ENCODE measurements around the gene NPBWR2. TPM values are rescaled to one million over a fixed set of nuclear protein-coding genes. Genes with fewer than 3 reads are reported as not detected.

Gene NPBWR2
- total and polyA plus RNA-seq, 2 donors = 0.02 TPM; not detected in 1

DNA sequence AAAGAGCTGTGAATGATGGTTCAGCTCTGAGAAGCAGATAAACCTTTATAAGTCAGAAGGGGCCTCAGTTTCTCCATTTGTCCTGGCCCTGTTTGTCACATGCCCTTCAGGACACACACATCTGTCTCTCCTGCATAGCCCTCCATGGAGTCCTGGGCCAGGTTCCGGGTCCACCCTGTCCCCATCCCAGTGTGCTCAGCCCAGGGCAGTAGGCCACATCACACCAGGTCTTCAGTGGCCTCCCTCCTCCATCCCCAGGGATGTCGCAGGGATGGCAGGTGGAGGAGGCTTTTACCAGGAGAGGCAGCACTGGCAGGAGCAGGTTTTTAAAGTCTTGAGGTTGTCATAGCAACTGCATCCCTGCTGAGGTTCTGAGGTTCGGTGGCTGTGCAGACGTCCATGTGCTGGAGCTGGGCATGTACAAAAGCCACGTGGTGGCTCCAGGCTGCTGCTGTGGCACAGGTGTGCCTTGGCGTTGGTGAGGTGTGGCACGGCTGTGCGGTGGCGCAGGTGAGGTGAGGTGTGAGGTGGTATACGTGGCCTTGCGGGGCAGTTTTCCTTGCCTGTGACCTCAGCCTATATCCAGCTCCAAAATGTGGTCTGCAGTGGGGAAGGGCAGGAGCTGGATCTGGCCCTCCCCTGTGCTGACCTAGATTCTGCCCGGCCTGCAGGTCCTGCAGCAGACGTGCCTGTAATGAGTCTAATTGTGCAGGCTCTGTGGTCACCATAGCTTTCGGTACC, 8.0 kb upstream of the NPBWR2 start:
- no peak overlapping the region for H3K27ac ChIP-seq (ENCODE audit: low read depth in 1 of 2, low read length in 1 of 2)
- no peaks in the 10 kb centered on the region for H3K9me3 ChIP-seq (ENCODE audit: control insufficient read depth in 2 of 2, insufficient read depth in 1 of 2, low read length in 1 of 2)
- H3K36me3 ChIP-seq (ENCODE audit: control insufficient read depth in 2 of 2, insufficient read depth in 2 of 2, low read length in 1 of 2) = no peaks in the 10 kb centered on the region
- no peak for DNase-seq (ENCODE audit: low read depth in 6 of 9, low spot score in 9 of 9)
- H3K4me1 ChIP-seq (ENCODE audit: control insufficient read depth in 2 of 2, insufficient read depth in 2 of 2, low read length in 2 of 2) = peaks cover 0 to 9% of the 10 kb centered on the region in 2 donors
- no peak overlapping the region for H3K4me3 ChIP-seq (ENCODE audit: low read length in 2 of 2)
- H3K27me3 ChIP-seq (ENCODE audit: control insufficient read depth in 2 of 2, insufficient read depth in 1 of 2, low read length in 1 of 2) = no peaks in the 10 kb centered on the region
- WGBS = 92% methylated on average over 14 of the region's 14 CpGs

DNA sequence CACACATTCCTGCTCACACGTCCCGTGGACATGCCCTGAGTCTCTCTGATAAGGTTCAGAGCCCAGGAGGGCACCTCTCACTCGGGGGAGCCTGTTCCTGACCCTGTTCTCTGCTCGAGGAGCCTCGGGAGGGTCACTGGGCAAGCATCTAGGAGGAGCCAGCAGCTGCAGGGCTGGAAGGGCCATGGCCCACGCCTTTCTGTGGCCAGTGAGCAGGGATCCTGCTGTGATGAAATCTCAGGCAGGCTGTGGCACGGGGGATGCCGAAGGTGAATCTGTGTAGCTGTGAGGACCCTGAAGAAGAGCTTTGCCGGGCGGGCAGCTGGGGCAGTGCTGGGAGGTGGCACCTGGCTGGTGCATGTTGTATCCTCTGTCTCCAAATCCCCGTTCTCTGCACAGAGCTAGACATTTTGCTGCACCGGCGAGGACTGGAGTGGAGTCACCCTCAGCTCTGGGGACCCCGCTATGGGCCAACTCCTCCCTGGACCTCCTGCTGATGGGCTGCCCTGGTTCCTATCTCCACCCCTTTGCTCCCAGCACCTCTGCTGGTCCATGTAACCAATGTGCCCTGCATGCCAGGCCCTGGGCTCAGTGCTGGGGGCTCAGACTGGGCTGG, 7.1 kb upstream of the NPBWR2 start:
- no peaks in the 10 kb centered on the region for H3K36me3 ChIP-seq (ENCODE audit: control insufficient read depth in 2 of 2, insufficient read depth in 2 of 2, low read length in 1 of 2)
- no peak overlapping the region for H3K27ac ChIP-seq (ENCODE audit: low read depth in 1 of 2, low read length in 1 of 2)
- no peaks in the 10 kb centered on the region for H3K9me3 ChIP-seq (ENCODE audit: control insufficient read depth in 2 of 2, insufficient read depth in 1 of 2, low read length in 1 of 2)
- WGBS = 95% methylated on average over 14 of the region's 14 CpGs
- peaks cover 0 to under 1% of the 10 kb centered on the region in 2 donors for H3K4me1 ChIP-seq (ENCODE audit: control insufficient read depth in 2 of 2, insufficient read depth in 2 of 2, low read length in 2 of 2)
- no peak overlapping the region for H3K4me3 ChIP-seq (ENCODE audit: low read length in 2 of 2)
- DNase-seq (ENCODE audit: low read depth in 6 of 9, low spot score in 9 of 9) = no peak
- H3K27me3 ChIP-seq (ENCODE audit: control insufficient read depth in 2 of 2, insufficient read depth in 1 of 2, low read length in 1 of 2) = no peaks in the 10 kb centered on the region

DNA sequence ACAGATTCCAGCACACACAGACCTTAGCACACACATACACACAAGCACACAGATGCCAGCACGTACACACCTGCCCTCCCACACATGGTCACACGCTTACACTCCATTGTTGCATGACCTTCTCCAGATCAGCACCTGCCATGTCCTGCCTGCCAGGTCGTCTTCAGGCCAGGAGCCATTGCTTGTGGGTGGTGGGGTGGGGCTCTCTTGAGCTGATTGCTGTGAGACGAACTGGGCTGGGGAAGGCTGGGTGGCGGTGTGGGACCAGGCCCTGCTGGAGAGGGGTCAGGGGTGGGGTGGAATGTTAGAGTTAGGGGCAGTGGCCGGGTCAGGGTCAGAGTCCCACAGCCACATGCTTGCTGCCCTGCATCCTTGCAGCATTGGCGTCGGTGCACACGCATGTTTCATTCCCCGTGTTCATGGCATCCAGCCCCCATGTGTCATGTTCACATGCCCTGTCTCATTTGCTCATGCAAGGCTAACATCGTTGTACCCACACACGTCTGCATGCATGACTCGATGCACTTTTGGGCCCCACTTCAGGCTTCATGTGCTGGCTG, 6.5 kb upstream of the NPBWR2 start:
- Histone ChIP-seq H3K27ac (ENCODE audit: low read depth in 1 of 2, low read length in 1 of 2) (no peak overlapping the region), H3K27me3 (ENCODE audit: control insufficient read depth in 2 of 2, insufficient read depth in 1 of 2, low read length in 1 of 2) (no peaks in the 10 kb centered on the region), H3K36me3 (ENCODE audit: control insufficient read depth in 2 of 2, insufficient read depth in 2 of 2, low read length in 1 of 2) (no peaks in the 10 kb centered on the region), H3K9me3 (ENCODE audit: control insufficient read depth in 2 of 2, insufficient read depth in 1 of 2, low read length in 1 of 2) (no peaks in the 10 kb centered on the region), H3K4me3 (ENCODE audit: low read length in 2 of 2) (no peak overlapping the region), H3K4me1 (ENCODE audit: control insufficient read depth in 2 of 2, insufficient read depth in 2 of 2, low read length in 2 of 2) (no peaks in the 10 kb centered on the region)
- DNase-seq (ENCODE audit: low read depth in 6 of 9, low spot score in 9 of 9) = no peak
- 94% methylated on average over 13 of the region's 13 CpGs for WGBS

DNA sequence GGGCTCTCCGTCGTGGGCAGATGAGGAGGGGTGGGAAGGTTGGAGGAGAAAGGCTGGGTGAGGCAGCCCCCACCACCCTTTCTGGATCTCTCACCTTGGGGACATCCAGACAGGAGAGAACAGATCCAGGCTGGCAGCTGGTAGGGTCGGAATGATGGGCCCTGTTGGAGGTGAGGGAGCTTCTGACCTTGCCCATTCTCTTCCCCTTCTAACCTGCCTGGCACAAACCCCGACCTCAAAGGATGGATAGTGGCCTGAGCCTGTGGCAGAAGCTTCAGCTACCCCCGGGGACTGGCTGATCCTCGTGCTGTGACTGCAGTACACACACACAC, 6.0 kb upstream of the NPBWR2 start:
- Histone ChIP-seq H3K4me1 (ENCODE audit: control insufficient read depth in 2 of 2, insufficient read depth in 2 of 2, low read length in 2 of 2) (no peaks in the 10 kb centered on the region), H3K36me3 (ENCODE audit: control insufficient read depth in 2 of 2, insufficient read depth in 2 of 2, low read length in 1 of 2) (no peaks in the 10 kb centered on the region), H3K27me3 (ENCODE audit: control insufficient read depth in 2 of 2, insufficient read depth in 1 of 2, low read length in 1 of 2) (no peaks in the 10 kb centered on the region), H3K4me3 (ENCODE audit: low read length in 2 of 2) (no peak overlapping the region), H3K27ac (ENCODE audit: low read depth in 1 of 2, low read length in 1 of 2) (no peak overlapping the region), H3K9me3 (ENCODE audit: control insufficient read depth in 2 of 2, insufficient read depth in 1 of 2, low read length in 1 of 2) (no peaks in the 10 kb centered on the region)
- WGBS = 94% methylated on average over 6 of the region's 6 CpGs
- no peak for DNase-seq (ENCODE audit: low read depth in 6 of 9, low spot score in 9 of 9)

DNA sequence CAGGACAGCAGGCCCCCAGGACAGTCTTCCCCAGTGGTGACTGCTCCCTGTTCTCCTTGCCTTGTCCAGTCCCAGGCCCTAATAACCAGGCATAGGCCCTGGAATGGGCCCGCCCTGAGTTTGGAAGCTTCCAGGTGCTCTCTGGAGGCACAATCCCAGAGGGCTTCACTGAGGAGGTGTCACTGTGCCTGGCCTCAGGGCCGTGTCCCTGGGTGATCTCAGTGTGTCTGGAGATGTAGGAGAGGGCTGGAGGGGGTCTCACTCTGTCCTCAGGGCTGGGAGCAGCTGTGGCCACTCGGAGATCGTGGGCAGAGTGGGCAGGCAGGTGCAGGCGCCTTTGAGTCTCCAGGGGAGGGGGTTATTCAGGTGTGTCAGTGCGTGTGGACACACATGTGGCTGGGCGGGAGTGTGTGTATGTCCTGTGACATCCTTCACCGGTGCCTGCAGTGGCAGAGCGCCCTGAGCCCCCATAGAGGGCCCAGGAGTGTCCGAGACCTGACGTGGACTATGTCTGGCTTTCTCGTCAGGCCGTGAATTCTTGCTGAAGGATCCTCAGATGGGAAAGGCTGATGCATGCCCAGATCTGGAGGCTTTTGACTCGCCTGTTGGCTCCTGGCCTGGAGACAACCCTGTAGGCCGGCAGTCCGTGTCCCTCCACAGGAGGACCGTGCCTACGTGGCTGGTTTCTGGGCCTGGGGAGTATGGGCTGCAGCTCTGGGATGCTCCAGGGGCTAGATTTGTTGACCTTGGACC, 5.5 kb upstream of the NPBWR2 start:
- Histone ChIP-seq H3K27me3 (ENCODE audit: control insufficient read depth in 2 of 2, insufficient read depth in 1 of 2, low read length in 1 of 2) (no peaks in the 10 kb centered on the region), H3K36me3 (ENCODE audit: control insufficient read depth in 2 of 2, insufficient read depth in 2 of 2, low read length in 1 of 2) (no peaks in the 10 kb centered on the region), H3K27ac (ENCODE audit: low read depth in 1 of 2, low read length in 1 of 2) (no peak overlapping the region), H3K4me1 (ENCODE audit: control insufficient read depth in 2 of 2, insufficient read depth in 2 of 2, low read length in 2 of 2) (peaks cover 0 to under 1% of the 10 kb centered on the region in 2 donors), H3K9me3 (ENCODE audit: control insufficient read depth in 2 of 2, insufficient read depth in 1 of 2, low read length in 1 of 2) (no peaks in the 10 kb centered on the region), H3K4me3 (ENCODE audit: low read length in 2 of 2) (no peak overlapping the region)
- WGBS = 96% methylated on average over 18 of the region's 18 CpGs
- no peak for DNase-seq (ENCODE audit: low read depth in 6 of 9, low spot score in 9 of 9)

DNA sequence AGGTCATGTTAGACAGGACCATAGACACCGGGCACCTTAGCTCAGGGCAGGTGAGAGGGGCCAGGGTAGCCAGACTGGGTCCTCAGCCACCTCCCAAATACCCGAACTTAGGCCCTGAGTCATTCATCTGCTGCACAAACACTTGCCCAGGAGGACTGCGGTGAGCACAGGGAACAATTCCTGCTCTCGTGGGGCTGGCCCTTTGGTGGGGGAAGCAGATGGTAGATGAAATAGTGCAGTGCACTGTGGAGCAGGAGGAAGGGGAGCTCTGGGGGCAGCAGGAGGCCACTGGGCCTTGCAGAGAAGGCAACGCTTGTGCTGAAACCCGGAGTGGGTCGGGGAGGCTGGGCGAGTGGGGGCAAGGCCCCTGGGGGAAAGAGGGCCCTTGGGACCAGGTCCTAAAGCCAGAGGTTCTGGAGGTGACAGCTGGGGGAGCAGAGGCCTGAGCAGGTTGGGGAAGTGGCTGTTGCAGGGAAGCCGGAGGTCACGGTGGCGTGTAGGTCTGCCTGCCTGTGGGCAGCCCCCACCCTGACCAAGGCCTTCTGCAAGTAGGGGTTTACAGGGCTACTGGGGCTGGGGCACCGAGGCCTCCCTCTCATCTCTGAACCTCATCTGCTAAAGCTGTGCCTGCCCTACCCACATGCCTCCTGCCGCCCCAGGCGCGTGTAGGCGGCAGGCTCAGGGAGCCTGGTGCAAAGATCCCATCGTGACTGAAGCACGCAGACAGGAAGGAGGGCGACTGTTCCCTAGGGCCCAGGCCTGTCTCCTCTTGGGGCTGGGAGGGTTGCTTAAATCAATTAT, 4.7 kb upstream of the NPBWR2 start:
- DNase-seq (ENCODE audit: low read depth in 6 of 9, low spot score in 9 of 9) = no peak
- Histone ChIP-seq H3K4me1 (ENCODE audit: control insufficient read depth in 2 of 2, insufficient read depth in 2 of 2, low read length in 2 of 2) (peaks cover 0 to 9% of the 10 kb centered on the region in 2 donors), H3K27ac (ENCODE audit: low read depth in 1 of 2, low read length in 1 of 2) (no peak overlapping the region), H3K27me3 (ENCODE audit: control insufficient read depth in 2 of 2, insufficient read depth in 1 of 2, low read length in 1 of 2) (peaks cover 0 to 4% of the 10 kb centered on the region in 2 donors), H3K4me3 (ENCODE audit: low read length in 2 of 2) (no peak overlapping the region), H3K36me3 (ENCODE audit: control insufficient read depth in 2 of 2, insufficient read depth in 2 of 2, low read length in 1 of 2) (no peaks in the 10 kb centered on the region), H3K9me3 (ENCODE audit: control insufficient read depth in 2 of 2, insufficient read depth in 1 of 2, low read length in 1 of 2) (no peaks in the 10 kb centered on the region)
- 66% methylated on average over 19 of the region's 19 CpGs for WGBS

DNA sequence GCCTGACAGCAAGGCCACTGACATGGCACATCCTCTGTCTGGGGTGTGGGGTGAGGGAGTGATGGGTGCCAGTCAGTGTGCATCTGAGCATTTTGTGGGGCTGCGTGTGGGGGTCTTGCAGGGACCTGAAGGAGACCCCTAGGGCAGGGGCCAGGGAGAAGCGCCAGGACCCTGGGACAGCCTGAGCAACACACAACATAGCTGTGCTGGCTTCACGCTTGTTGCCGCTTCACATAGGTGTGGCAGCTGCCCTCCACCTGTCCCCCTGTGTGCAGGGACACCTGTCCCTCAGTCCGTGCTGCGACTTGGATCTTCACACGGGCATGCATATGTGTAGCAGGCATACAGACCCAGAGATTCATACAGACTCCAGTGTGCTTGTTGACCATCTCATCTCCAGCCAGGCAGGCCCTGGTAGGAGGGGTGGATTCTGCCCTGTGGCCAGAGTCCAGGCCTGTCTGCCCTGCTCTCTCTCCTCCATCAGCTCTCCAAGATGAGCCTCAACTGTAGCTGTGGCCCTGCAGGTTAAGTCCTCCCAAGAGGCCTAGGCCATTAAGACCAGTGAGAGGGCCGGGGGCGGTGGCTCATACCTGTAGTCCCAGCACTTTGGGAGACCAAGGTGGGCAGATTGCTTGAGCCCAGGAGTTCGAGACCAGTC, 3.2 kb upstream of the NPBWR2 start:
- Histone ChIP-seq H3K36me3 (ENCODE audit: control insufficient read depth in 2 of 2, insufficient read depth in 2 of 2, low read length in 1 of 2) (no peaks in the 10 kb centered on the region), H3K9me3 (ENCODE audit: control insufficient read depth in 2 of 2, insufficient read depth in 1 of 2, low read length in 1 of 2) (no peaks in the 10 kb centered on the region), H3K4me3 (ENCODE audit: low read length in 2 of 2) (no peak overlapping the region), H3K27ac (ENCODE audit: low read depth in 1 of 2, low read length in 1 of 2) (no peak overlapping the region), H3K27me3 (ENCODE audit: control insufficient read depth in 2 of 2, insufficient read depth in 1 of 2, low read length in 1 of 2) (peaks cover 0 to 10% of the 10 kb centered on the region in 2 donors), H3K4me1 (ENCODE audit: control insufficient read depth in 2 of 2, insufficient read depth in 2 of 2, low read length in 2 of 2) (peaks cover 0 to 11% of the 10 kb centered on the region in 2 donors)
- WGBS = 97% methylated on average over 10 of the region's 10 CpGs
- no peak for DNase-seq (ENCODE audit: low read depth in 6 of 9, low spot score in 9 of 9)

DNA sequence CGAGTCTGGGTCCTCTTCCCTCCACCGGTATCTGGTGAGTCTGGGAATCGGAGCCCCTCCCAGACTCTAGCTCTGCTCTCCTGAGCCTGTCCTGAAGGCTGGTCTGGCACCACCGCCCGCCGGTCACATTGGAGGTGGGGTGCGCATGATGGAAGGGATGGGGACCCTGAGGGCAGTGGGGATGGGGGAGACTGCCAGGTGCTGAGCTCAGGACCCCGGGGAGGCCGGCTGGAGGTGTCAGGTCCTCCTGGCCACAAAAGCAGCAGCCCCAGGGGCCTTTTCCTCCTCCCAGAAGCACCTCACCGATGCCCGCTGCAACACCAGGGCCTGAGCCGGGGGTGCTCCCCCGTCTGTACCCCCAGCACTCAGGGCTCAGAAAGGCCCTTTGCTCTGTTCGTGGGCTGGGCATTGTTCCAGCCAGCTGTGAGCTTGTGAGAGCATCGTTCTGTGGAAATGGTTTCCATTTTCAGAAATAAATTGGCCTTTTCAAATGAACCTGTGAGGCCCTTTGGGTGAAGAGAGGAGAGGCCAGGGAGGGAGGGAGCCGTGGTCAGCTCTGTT, 2.5 kb upstream of the NPBWR2 start:
- Histone ChIP-seq H3K4me1 (ENCODE audit: control insufficient read depth in 2 of 2, insufficient read depth in 2 of 2, low read length in 2 of 2) (peaks cover 0 to 11% of the 10 kb centered on the region in 2 donors), H3K9me3 (ENCODE audit: control insufficient read depth in 2 of 2, insufficient read depth in 1 of 2, low read length in 1 of 2) (no peaks in the 10 kb centered on the region), H3K27ac (ENCODE audit: low read depth in 1 of 2, low read length in 1 of 2) (no peak overlapping the region), H3K4me3 (ENCODE audit: low read length in 2 of 2) (no peak overlapping the region), H3K36me3 (ENCODE audit: control insufficient read depth in 2 of 2, insufficient read depth in 2 of 2, low read length in 1 of 2) (no peaks in the 10 kb centered on the region), H3K27me3 (ENCODE audit: control insufficient read depth in 2 of 2, insufficient read depth in 1 of 2, low read length in 1 of 2) (peaks cover 0 to 13% of the 10 kb centered on the region in 2 donors)
- DNase-seq (ENCODE audit: low read depth in 6 of 9, low spot score in 9 of 9) = no peak
- WGBS = 74% methylated on average over 16 of the region's 16 CpGs
